ENCODE measurements around the gene ZKSCAN3.

Gene ZKSCAN3

DNA sequence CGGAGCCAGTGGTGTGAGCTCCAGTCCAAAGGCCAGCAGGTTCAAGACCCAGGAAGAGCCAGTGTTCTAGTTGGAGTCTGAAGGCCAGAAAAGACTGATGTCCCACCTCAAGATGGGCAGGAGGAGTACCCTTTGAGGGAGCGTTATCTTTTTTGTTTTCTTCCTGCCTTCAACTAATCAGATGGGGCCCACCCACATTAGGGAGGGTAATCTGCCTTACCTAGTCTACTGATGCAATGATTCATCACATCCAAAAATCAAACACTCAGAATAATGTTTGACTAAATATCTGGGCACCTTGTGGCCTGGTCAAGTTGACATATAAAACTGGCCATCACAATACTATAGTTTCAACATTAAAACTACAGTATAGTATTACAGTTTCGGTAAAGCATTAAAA is 19.7 kb downstream of the ZKSCAN3 start:
- DNase-seq: no peak
- H3K36me3 ChIP-seq (replicated peaks): peaks cover 17% of the 10 kb centered on the region
- no peak overlapping the region for H3K4me3 ChIP-seq (ENCODE audit: low read depth, low read length)
- no peak overlapping the region for H3K27ac ChIP-seq
- in situ Hi-C loops (cut with HindIII; ENCODE audit: low pct_ligation_motif_present, low sequenced_read_pairs): no loop called here
- TF ChIP-seq, protein P1, sequence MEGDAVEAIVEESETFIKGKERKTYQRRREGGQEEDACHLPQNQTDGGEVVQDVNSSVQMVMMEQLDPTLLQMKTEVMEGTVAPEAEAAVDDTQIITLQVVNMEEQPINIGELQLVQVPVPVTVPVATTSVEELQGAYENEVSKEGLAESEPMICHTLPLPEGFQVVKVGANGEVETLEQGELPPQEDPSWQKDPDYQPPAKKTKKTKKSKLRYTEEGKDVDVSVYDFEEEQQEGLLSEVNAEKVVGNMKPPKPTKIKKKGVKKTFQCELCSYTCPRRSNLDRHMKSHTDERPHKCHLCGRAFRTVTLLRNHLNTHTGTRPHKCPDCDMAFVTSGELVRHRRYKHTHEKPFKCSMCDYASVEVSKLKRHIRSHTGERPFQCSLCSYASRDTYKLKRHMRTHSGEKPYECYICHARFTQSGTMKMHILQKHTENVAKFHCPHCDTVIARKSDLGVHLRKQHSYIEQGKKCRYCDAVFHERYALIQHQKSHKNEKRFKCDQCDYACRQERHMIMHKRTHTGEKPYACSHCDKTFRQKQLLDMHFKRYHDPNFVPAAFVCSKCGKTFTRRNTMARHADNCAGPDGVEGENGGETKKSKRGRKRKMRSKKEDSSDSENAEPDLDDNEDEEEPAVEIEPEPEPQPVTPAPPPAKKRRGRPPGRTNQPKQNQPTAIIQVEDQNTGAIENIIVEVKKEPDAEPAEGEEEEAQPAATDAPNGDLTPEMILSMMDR (IDR thresholded peaks at IDR 0.05; ENCODE audit: low read depth, low read length, missing control alignments): no peak
- no peaks in the 10 kb centered on the region for H3K27me3 ChIP-seq (replicated peaks)

DNA sequence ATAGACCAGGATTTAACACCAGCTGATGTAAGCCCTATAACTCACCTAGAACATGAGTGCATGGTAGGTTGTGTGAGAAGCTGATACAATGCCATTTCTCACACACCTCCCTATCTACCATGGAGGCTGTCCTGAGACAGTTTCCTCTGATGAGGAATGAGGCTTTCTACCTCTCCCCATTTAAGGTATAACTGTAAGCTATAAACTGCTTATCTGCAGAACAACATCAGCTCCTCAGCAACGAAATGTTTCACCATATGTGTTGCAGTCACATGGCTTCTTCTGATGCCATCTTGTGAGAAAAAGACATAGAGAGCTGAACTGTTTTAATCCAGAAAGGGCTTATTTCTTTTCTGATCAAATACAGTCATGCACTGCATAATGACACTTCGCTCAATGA is 20.7 kb downstream of the ZKSCAN3 start:
- TF ChIP-seq, protein P1 (IDR thresholded peaks at IDR 0.05; ENCODE audit: low read depth, low read length, missing control alignments): no peak
- Histone ChIP-seq H3K27me3 (replicated peaks) (no peaks in the 10 kb centered on the region), H3K36me3 (replicated peaks) (peaks cover 10% of the 10 kb centered on the region), H3K4me3 (ENCODE audit: low read depth, low read length) (no peak overlapping the region), H3K27ac (no peak overlapping the region)
- no peak for DNase-seq
- in situ Hi-C loops (cut with HindIII; ENCODE audit: low pct_ligation_motif_present, low sequenced_read_pairs): no loop called here

GRCh38 chr6:28371280-28371679 is 21.5 kb downstream of the ZKSCAN3 start:
- TF ChIP-seq, protein P1 (IDR thresholded peaks at IDR 0.05; ENCODE audit: low read depth, low read length, missing control alignments): no peak
- in situ Hi-C loops (cut with HindIII; ENCODE audit: low pct_ligation_motif_present, low sequenced_read_pairs): no loop called here
- no peak overlapping the region for H3K4me3 ChIP-seq (ENCODE audit: low read depth, low read length)

DNA sequence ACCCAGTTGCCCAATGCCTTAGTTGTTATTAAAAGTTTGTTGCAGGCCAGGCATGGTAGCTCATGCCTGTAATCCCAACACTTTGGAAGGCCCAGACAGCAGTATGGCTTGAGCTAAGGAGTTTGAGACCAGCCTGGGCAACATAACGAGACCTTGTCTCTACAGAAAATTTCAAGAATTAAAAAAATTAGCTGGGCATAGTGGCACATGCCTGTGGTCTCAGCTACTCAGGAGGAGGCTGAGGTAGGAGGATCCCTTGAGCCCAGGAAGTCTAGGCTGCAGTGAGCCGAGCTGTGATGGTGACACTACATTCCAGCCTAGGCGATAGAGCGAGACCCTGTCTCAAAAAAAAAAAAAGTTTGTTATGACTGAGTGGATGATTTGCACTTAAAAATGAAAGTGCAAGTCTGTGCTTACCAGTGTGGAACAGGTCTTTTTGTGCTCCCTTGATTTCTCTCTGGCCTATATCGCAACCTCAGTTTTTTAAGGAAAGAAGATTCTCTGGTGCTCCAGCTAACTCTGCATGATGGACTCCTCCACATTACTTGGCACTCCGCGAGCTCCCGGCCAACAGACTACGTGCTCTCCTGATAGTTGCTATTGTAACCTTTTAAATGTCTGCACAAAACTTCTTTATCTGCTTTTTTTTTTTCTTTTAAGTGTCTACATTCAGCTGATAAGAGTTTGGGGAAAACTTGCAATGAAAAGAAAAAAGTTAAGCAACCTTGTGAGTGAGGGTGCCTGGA is 22.1 kb downstream of the ZKSCAN3 start:
- in situ Hi-C loops (cut with HindIII; ENCODE audit: low pct_ligation_motif_present, low sequenced_read_pairs): no loop called here

More at GRCh38 chr6:28371280-28371679, 21.5 kb downstream of the ZKSCAN3 start:
- H3K27me3 ChIP-seq (replicated peaks): no peaks in the 10 kb centered on the region
- DNase-seq: no peak
- peaks cover 2% of the 10 kb centered on the region for H3K36me3 ChIP-seq (replicated peaks)
- H3K27ac ChIP-seq: no peak overlapping the region

DNA sequence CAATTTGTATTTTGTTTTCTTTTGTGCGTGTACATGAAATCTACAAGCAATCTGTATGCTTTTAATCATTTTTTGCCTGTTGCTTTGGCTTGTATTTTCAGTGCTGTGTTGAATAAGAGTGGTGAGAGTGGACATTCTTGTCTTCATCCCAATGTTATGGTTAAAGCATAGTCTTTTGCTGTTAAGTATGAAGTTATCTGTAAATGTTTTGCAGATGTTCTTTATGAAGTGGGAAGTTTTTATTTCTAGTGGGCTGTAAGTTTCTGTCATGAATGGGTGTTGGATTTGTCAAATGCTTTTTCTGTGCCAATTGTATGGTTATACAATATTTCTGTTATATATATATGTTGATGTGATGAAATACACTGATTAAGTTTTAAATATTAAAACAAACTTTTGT is 24.2 kb downstream of the ZKSCAN3 start:
- no peaks in the 10 kb centered on the region for H3K36me3 ChIP-seq (replicated peaks)
- H3K27ac ChIP-seq: no peak overlapping the region
- in situ Hi-C loops (cut with HindIII; ENCODE audit: low pct_ligation_motif_present, low sequenced_read_pairs): no loop called here
- no peak overlapping the region for H3K4me3 ChIP-seq (ENCODE audit: low read depth, low read length)
- no peaks in the 10 kb centered on the region for H3K27me3 ChIP-seq (replicated peaks)
- no peak for DNase-seq
- TF ChIP-seq, protein P1 (IDR thresholded peaks at IDR 0.05; ENCODE audit: low read depth, low read length, missing control alignments): no peak

More for the DNA sequence above, 22.1 kb downstream of the ZKSCAN3 start:
- Histone ChIP-seq H3K4me3 (ENCODE audit: low read depth, low read length) (no peak overlapping the region), H3K27ac (no peak overlapping the region), H3K27me3 (replicated peaks) (no peaks in the 10 kb centered on the region), H3K36me3 (replicated peaks) (no peaks in the 10 kb centered on the region)
- TF ChIP-seq, protein P1 (IDR thresholded peaks at IDR 0.05; ENCODE audit: low read depth, low read length, missing control alignments): no peak
- no peak for DNase-seq

GRCh38 chr6:28377879-28378278 is 28.1 kb downstream of the ZKSCAN3 start:
- in situ Hi-C loops (cut with HindIII; ENCODE audit: low pct_ligation_motif_present, low sequenced_read_pairs): no loop called here
- TF ChIP-seq, protein P1 (IDR thresholded peaks at IDR 0.05; ENCODE audit: low read depth, low read length, missing control alignments): no peak
- Histone ChIP-seq H3K27ac (no peak overlapping the region), H3K36me3 (replicated peaks) (peaks cover 3% of the 10 kb centered on the region), H3K27me3 (replicated peaks) (no peaks in the 10 kb centered on the region), H3K4me3 (ENCODE audit: low read depth, low read length) (no peak overlapping the region)
- DNase-seq: no peak

Measured in brain microvascular endothelial cell (primary cell).